SK-N-SH treated with all-trans-retinoic acid at 6 μM for 48 hours (cell line): ENCODE data around the gene E2F6.

ENCODE experiments used
- ARNTL ChIP-seq: fragments of 450-650 bp; formaldehyde crosslinking; IDR thresholded peaks from 2 replicates; pipeline ENCODE4 v1.5.0; 2020; ENCODE audit warnings: low read depth, mild to moderate bottlenecking, moderate library complexity, borderline replicate concordance
- BACH2 ChIP-seq: fragments of 250-450 bp; sonication (Bioruptor Pico); IDR thresholded peaks from 2 replicates; pipeline ENCODE4 v1.9.0; 2021; ENCODE audit warnings: mild to moderate bottlenecking, borderline replicate concordance
- CSDC2 ChIP-seq: fragments of 250-450 bp; sonication (Bioruptor Pico); IDR thresholded peaks from 2 replicates; pipeline ENCODE4 v1.5.0; 2020; ENCODE audit warnings: mild to moderate bottlenecking, moderate library complexity
- GLIS3 ChIP-seq: fragments of 250-450 bp; sonication (Bioruptor Pico); IDR thresholded peaks from 2 replicates; pipeline ENCODE4 v1.5.0; 2020; ENCODE audit warnings: mild to moderate bottlenecking, moderate library complexity
- ISL1 ChIP-seq: fragments of 250-450 bp; sonication (Bioruptor Pico); IDR thresholded peaks from 2 replicates; pipeline ENCODE4 v2.1.2; 2022; ENCODE audit warnings: mild to moderate bottlenecking, moderate library complexity
- OSR1 ChIP-seq: fragments of 250-450 bp; sonication (Bioruptor Pico); IDR thresholded peaks from 2 replicates; pipeline ENCODE4 v1.8.0; 2022; ENCODE audit warnings: moderate library complexity, mild to moderate bottlenecking, inconsistent platforms
- TCF4 ChIP-seq: fragments of 250-450 bp; sonication (Bioruptor Pico); IDR thresholded peaks from 2 replicates; pipeline ENCODE4 v1.8.0; 2021; ENCODE audit warnings: mild to moderate bottlenecking, moderate library complexity, borderline replicate concordance
- TOX ChIP-seq: fragments of 250-450 bp; sonication (Bioruptor Pico); IDR thresholded peaks from 2 replicates; pipeline ENCODE4 v1.8.0; 2021; ENCODE audit warnings: mild to moderate bottlenecking, moderate library complexity, borderline replicate concordance
- ZFP30 ChIP-seq: fragments of 450-650 bp; formaldehyde crosslinking; IDR thresholded peaks from 2 replicates; pipeline ENCODE4 v1.5.0; 2022; ENCODE audit warnings: mild to moderate bottlenecking, moderate library complexity
- TF ChIP-seq, protein P1 (sequence below): fragments of 250-450 bp; sonication (Bioruptor Pico); IDR thresholded peaks from 2 replicates; pipeline ENCODE4 v1.5.1; 2020; ENCODE audit warnings: low read depth, mild to moderate bottlenecking, moderate library complexity
- TF ChIP-seq, protein P2 (sequence below): fragments of 250-450 bp; sonication (Bioruptor Pico); IDR thresholded peaks from 2 replicates; pipeline ENCODE4 v1.8.0; 2020; ENCODE audit warnings: mild to moderate bottlenecking, moderate library complexity, borderline replicate concordance
- TF ChIP-seq, protein P3 (sequence below): fragments of 250-450 bp; sonication (Bioruptor Pico); IDR thresholded peaks from 2 replicates; pipeline ENCODE4 v1.5.0; 2020; ENCODE audit warnings: mild to moderate bottlenecking, moderate library complexity

DNA sequence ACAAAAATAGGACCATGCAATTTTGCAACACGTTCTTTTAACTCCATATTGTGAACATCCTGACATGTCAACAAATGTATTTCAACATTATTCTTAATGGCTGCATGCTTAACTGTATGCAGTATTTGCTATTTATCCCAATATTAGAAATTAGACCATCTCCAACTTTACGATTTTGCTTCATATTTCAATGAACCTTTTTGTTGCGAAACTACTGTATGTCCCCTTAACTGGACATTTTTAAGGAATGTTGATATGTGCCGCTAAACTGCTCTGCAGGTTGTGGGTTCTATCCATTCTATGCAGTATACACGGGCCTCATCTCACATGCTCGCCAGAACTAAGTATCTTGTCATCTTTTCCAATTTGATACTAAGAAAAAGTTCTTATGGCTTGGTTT, 11.1 kb downstream of the E2F6 start:
- no peak for TF ChIP-seq ZFP30
- TF ChIP-seq, protein P1, sequence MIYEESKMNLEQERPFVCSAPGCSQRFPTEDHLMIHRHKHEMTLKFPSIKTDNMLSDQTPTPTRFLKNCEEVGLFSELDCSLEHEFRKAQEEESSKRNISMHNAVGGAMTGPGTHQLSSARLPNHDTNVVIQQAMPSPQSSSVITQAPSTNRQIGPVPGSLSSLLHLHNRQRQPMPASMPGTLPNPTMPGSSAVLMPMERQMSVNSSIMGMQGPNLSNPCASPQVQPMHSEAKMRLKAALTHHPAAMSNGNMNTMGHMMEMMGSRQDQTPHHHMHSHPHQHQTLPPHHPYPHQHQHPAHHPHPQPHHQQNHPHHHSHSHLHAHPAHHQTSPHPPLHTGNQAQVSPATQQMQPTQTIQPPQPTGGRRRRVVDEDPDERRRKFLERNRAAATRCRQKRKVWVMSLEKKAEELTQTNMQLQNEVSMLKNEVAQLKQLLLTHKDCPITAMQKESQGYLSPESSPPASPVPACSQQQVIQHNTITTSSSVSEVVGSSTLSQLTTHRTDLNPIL (CRISPR knock-in tag) = no peak
- TF ChIP-seq, protein P2, sequence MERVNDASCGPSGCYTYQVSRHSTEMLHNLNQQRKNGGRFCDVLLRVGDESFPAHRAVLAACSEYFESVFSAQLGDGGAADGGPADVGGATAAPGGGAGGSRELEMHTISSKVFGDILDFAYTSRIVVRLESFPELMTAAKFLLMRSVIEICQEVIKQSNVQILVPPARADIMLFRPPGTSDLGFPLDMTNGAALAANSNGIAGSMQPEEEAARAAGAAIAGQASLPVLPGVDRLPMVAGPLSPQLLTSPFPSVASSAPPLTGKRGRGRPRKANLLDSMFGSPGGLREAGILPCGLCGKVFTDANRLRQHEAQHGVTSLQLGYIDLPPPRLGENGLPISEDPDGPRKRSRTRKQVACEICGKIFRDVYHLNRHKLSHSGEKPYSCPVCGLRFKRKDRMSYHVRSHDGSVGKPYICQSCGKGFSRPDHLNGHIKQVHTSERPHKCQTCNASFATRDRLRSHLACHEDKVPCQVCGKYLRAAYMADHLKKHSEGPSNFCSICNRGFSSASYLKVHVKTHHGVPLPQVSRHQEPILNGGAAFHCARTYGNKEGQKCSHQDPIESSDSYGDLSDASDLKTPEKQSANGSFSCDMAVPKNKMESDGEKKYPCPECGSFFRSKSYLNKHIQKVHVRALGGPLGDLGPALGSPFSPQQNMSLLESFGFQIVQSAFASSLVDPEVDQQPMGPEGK (CRISPR knock-in tag) = no peak
- TF ChIP-seq GLIS3 (CRISPR knock-in tag) = no peak
- TF ChIP-seq, protein P3, sequence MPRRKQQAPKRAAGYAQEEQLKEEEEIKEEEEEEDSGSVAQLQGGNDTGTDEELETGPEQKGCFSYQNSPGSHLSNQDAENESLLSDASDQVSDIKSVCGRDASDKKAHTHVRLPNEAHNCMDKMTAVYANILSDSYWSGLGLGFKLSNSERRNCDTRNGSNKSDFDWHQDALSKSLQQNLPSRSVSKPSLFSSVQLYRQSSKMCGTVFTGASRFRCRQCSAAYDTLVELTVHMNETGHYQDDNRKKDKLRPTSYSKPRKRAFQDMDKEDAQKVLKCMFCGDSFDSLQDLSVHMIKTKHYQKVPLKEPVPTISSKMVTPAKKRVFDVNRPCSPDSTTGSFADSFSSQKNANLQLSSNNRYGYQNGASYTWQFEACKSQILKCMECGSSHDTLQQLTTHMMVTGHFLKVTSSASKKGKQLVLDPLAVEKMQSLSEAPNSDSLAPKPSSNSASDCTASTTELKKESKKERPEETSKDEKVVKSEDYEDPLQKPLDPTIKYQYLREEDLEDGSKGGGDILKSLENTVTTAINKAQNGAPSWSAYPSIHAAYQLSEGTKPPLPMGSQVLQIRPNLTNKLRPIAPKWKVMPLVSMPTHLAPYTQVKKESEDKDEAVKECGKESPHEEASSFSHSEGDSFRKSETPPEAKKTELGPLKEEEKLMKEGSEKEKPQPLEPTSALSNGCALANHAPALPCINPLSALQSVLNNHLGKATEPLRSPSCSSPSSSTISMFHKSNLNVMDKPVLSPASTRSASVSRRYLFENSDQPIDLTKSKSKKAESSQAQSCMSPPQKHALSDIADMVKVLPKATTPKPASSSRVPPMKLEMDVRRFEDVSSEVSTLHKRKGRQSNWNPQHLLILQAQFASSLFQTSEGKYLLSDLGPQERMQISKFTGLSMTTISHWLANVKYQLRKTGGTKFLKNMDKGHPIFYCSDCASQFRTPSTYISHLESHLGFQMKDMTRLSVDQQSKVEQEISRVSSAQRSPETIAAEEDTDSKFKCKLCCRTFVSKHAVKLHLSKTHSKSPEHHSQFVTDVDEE (CRISPR knock-in tag) = no peak
- no peak for TF ChIP-seq ARNTL (CRISPR knock-in tag)
- TF ChIP-seq CSDC2 = no peak
- no peak for TF ChIP-seq TOX (CRISPR knock-in tag)
- TF ChIP-seq ISL1 (CRISPR knock-in tag) = no peak
- TF ChIP-seq OSR1 (CRISPR knock-in tag) = no peak
- no peak for TF ChIP-seq TCF4 (CRISPR knock-in tag)
- TF ChIP-seq BACH2 (CRISPR knock-in tag) = no peak
